ENCODE data around the gene APH1B.
"Not testable (repeated sequence)": the region's sequence is repeated elsewhere in the genome, so short reads cannot be mapped to it uniquely, and the experiment has no call there.

Gene APH1B

DNA sequence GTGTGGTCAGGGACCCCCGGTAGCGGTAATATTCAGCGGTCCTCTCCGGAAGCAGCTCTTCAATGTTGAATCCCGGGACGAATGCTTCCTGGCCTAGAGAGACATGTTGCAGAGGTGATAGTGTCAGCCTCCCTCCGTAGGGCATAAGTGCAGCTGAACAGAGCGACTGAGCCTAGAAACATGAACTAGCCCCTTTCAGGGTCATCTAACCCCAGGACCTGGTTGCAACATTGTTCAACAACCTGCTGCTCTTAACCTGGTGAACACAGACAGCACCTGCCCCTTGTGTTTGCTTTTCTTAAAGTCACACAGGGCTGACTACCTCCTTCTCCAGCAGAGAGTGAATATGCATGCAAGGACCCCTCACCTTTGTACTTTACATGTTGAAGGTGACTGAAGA lies 62.9 kb downstream of the APH1B start:
- H3K36me3 Mint-ChIP-seq (ENCODE audit: low read depth) = no peaks in the 10 kb centered on the region
- no peaks in the 10 kb centered on the region for H3K4me1 Mint-ChIP-seq (ENCODE audit: low read depth)

DNA sequence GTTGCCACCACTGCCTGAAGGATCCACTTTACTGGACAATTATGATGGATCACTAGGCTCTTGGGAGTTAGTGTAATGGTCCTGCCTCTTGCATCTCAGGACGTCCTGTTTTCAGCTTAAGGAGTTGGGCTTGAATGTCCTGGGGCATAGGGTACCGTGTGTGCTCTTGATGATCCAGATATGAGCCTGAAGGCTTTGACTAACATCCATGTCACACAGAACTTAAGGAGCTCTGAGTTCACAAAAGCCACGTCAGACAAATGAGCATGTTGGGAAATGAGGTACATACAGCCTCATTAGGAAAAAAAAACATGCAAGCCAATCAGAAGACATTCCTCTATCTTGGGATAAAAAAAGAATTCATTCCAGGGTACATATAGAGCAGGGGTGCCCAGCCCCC lies 63.5 kb downstream of the APH1B start:
- no peak overlapping the region for H3K4me3 Mint-ChIP-seq
- no peak overlapping the region for H3K27ac Mint-ChIP-seq
- H3K27me3 Mint-ChIP-seq (ENCODE audit: low read depth) = peaks cover 29% of the 10 kb centered on the region
- H3K9me3 Mint-ChIP-seq = no peaks in the 10 kb centered on the region
- H3K4me1 Mint-ChIP-seq (ENCODE audit: low read depth) = no peaks in the 10 kb centered on the region
- H3K36me3 Mint-ChIP-seq (ENCODE audit: low read depth) = no peaks in the 10 kb centered on the region

More for the DNA sequence above, 62.9 kb downstream of the APH1B start:
- Mint-ChIP-seq H3K27ac (no peak overlapping the region), H3K9me3 (no peaks in the 10 kb centered on the region), H3K27me3 (ENCODE audit: low read depth) (peaks cover 29% of the 10 kb centered on the region), H3K4me3 (no peak overlapping the region)

DNA sequence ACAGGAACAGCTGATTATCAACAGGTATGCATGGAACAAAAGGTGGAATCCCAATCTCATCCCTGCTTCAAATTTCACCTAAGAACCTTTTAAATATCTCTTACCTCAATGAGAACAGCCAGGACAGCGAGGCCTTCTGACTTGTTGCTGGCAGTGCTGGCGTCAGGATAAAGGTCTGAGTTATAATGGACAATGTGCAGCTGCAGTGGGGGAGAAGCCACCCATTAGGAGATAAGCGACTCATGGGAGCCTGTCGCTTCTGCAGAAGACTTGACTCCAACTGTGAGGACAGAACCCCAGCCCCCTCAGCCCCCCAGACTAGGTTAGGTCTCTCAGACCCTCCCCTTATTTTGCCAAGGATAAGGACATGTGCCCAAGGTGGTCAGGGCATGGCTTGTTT lies 64.5 kb downstream of the APH1B start:
- Mint-ChIP-seq H3K36me3 (ENCODE audit: low read depth) (no peaks in the 10 kb centered on the region), H3K27me3 (ENCODE audit: low read depth) (peaks cover 29% of the 10 kb centered on the region), H3K4me1 (ENCODE audit: low read depth) (no peaks in the 10 kb centered on the region), H3K9me3 (no peaks in the 10 kb centered on the region), H3K4me3 (no peak overlapping the region), H3K27ac (no peak overlapping the region)

DNA sequence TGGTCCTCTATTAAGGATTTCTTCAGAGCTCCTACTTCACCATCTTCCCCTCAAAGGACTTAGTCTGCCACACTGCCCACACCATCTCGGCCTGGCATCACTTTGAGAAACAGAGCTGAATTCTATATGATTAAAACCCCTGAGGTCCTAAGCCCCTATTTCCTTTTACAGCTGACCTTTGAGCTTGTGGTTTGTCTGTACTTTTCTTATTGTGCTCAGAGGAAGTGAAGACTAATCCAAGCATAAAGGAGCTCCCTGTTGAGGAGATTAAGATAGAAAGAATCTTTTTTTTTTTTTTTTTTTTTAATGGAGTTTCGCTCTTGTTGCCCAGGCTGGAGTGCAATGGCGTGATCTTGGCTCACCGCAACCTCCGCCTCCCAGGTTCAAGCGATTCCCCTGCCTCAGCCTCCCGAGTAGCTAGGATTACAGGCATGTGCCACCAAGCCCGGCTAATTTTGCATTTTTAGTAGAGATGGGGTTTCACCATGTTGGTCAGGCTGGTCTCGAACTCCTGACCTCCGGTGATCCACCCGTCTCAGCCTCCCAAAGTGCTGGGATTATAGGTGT lies 65.7 kb downstream of the APH1B start:
- not testable (repeated sequence) for H3K27ac Mint-ChIP-seq; H3K4me1 Mint-ChIP-seq (ENCODE audit: low read depth); H3K36me3 Mint-ChIP-seq (ENCODE audit: low read depth); H3K4me3 Mint-ChIP-seq; H3K9me3 Mint-ChIP-seq
- H3K27me3 Mint-ChIP-seq (ENCODE audit: low read depth) = peaks cover 29% of the 10 kb centered on the region

DNA sequence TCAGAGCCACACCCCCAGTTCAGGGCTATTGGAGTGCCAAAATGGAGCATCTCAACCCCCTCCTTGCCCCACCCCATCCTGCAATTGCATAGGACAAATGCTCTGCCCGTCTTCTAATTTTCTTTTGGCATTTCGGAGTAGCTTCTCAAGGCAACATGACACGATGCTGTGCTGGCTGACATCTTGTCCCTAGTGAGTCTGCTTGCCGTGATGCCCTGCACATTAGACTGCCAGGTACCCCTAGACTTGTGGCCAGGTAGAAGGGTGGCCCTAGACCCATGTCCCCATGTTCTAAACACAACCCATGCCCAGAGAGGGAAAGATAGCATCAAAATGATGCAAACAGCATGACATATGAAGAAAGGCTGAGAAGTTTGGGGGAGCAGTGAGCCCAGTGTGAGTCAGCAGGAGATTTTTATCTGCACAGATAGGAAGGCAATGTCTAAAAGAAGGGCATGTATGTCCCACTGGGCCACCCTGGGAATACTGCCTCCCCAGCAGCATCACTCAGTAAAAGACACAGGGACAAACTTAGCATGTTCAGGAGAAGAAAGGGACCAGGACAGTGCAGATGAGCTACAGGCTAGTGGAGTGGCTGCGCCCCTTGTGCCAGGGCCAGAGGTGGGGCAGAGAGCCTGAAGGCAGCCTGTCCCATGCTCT lies 67.5 kb downstream of the APH1B start:
- Mint-ChIP-seq H3K4me3 (no peak overlapping the region), H3K27me3 (ENCODE audit: low read depth) (peaks cover 27% of the 10 kb centered on the region), H3K4me1 (ENCODE audit: low read depth) (no peaks in the 10 kb centered on the region), H3K27ac (no peak overlapping the region), H3K36me3 (ENCODE audit: low read depth) (no peaks in the 10 kb centered on the region), H3K9me3 (no peaks in the 10 kb centered on the region)

DNA sequence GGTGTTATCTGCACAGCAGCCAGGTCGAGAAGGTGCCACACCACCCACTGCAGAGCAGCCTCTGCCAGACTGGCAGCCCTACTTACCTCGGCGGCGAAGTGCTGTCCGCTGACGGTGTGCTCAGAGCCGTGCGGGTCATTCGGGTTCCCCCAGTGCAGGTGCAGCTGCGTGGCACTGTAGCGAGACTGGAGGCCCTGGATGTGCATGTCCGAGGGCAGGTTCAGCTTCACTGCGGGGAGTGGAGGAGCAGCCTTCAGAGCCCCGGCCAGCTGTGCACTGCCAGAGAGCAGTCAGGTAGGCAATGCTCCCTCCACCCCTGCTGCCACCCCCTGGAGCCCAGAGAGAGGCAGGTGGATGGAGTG lies 68.0 kb downstream of the APH1B start:
- Mint-ChIP-seq H3K9me3 (no peaks in the 10 kb centered on the region), H3K4me3 (no peak overlapping the region), H3K27me3 (ENCODE audit: low read depth) (peaks cover 21% of the 10 kb centered on the region), H3K27ac (no peak overlapping the region), H3K4me1 (ENCODE audit: low read depth) (no peaks in the 10 kb centered on the region), H3K36me3 (ENCODE audit: low read depth) (no peaks in the 10 kb centered on the region)

DNA sequence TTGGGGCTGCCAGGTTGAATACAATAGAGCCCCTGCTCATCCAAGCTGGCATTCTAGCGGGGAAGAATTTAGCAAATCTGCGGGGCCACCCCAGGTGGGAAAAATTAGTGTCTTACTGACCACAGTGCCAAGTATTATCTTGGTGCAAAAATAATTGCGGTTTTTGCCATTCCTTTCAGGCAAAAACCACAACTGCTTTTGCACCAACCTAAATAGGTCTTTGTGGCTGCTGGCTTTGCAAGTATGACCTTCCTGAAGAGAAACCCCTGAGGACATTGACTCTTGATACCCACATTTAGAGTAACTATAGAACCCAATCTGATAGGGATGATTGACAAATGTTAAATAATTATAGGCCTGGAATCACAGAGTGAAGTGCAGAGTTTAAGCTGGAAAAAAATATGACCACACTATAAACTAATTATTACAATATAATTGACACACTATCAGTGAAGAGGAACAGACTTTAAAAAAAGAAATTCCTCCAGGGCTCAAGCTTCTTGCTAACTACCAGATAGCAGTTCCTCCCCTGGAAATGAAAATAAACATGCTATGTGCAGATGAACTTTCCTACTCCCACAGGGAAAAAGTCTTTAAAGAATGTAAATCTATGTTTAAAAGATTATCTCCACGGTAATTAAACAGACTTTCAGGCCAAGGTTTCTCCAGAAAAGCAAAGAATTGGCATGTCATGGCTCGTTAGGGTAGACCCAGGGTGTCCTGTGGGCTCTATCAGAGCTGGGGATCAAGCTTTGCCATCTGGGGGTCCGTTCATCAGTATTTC lies 69.9 kb downstream of the APH1B start:
- no peak overlapping the region for H3K27ac Mint-ChIP-seq
- H3K36me3 Mint-ChIP-seq (ENCODE audit: low read depth) = no peaks in the 10 kb centered on the region
- H3K4me3 Mint-ChIP-seq = no peak overlapping the region
- H3K4me1 Mint-ChIP-seq (ENCODE audit: low read depth) = no peaks in the 10 kb centered on the region
- H3K9me3 Mint-ChIP-seq = no peaks in the 10 kb centered on the region
- peaks cover 15% of the 10 kb centered on the region for H3K27me3 Mint-ChIP-seq (ENCODE audit: low read depth)

DNA sequence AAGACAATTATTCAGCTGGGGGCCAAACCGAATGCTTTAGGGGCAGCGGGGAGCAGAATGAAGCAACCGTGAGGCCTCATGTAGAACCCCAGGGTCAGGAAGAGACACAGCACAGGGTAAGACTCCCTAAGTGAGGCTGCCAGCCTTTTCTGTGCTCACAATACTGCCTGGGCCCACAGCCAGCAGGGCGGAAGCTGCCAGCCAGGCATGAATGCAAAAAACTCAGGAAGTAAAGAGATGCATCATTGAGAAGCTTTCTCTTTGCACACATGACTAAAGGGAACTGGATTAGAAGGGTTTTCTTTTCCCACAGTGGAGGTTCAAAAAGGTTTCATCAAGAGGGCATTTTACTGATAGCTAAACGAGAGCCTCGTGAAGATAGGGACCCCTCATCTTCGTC lies 71.0 kb downstream of the APH1B start:
- H3K27ac Mint-ChIP-seq = no peak overlapping the region
- H3K4me3 Mint-ChIP-seq = no peak overlapping the region
- no peaks in the 10 kb centered on the region for H3K9me3 Mint-ChIP-seq
- H3K4me1 Mint-ChIP-seq (ENCODE audit: low read depth) = no peaks in the 10 kb centered on the region
- peaks cover 15% of the 10 kb centered on the region for H3K27me3 Mint-ChIP-seq (ENCODE audit: low read depth)
- H3K36me3 Mint-ChIP-seq (ENCODE audit: low read depth) = no peaks in the 10 kb centered on the region

DNA sequence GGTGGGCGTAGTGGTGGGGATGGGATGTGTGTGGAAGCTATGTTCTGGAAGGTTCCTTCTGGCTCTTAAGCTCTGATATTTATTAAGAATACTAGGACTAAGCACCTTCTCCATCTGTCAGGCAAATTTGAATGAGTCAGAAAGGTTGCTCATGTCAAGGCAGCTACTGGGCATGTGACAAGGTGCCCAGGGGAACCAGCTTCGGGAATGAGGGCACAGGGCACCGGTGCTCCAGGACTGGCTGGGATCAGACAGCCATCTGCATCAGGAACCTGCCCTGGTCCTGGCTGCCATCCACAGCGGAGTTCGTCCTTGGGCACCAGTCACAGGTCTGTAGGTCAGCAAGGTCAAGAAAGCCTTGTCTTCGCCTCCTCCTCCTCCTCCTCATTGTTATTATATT lies 71.8 kb downstream of the APH1B start:
- Mint-ChIP-seq H3K9me3 (no peaks in the 10 kb centered on the region), H3K27me3 (ENCODE audit: low read depth) (peaks cover 7% of the 10 kb centered on the region), H3K36me3 (ENCODE audit: low read depth) (no peaks in the 10 kb centered on the region)

DNA sequence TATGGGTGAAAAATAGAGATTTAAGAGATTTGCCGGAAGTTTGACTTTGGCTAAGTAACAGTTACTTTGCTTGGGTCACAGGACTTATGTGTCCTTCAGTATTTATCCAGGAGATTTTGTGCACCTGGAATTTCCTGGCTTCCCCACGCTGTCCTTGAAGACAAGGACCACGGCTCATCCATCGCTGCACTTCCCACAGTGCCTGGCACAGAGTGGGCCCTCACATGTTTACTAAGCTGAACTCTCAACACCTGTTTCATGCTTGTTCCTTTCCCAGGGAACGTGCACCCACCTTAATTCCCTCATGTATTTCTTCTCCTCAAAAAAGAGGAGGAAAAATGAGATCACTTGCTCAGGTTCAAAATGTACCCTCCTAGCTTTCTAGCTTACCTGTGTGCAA lies 72.2 kb downstream of the APH1B start:
- no peaks in the 10 kb centered on the region for H3K9me3 Mint-ChIP-seq

More for the DNA sequence above, 71.8 kb downstream of the APH1B start:
- H3K27ac Mint-ChIP-seq = no peak overlapping the region
- H3K4me3 Mint-ChIP-seq = no peak overlapping the region
- H3K4me1 Mint-ChIP-seq (ENCODE audit: low read depth) = no peaks in the 10 kb centered on the region

DNA sequence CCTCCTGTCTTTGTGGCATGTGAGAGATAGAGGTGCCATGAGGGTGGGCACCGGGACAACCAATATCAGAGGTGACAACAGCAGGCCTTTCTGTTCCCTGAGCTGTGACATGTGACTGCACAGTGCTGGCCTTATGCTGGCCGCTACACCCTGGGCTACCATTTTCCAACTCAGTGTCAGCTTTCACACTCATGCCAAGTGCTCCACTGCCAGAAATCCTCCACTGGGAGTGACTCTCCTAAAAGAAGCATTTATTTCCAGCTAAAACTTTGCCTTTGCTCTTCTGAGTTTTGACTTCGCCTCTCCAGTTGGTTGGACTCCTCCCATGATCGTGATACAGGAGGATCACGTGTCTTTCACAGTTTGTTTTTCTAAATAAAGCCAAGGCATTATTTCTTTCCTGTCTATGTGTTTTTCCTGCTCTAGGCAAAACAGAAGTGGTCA lies 72.8 kb downstream of the APH1B start:
- no peaks in the 10 kb centered on the region for H3K9me3 Mint-ChIP-seq
- no peaks in the 10 kb centered on the region for H3K36me3 Mint-ChIP-seq (ENCODE audit: low read depth)
- no peaks in the 10 kb centered on the region for H3K4me1 Mint-ChIP-seq (ENCODE audit: low read depth)
- H3K4me3 Mint-ChIP-seq = no peak overlapping the region
- no peak overlapping the region for H3K27ac Mint-ChIP-seq
- no peaks in the 10 kb centered on the region for H3K27me3 Mint-ChIP-seq (ENCODE audit: low read depth)

More for the DNA sequence above, 72.2 kb downstream of the APH1B start:
- Mint-ChIP-seq H3K27ac (no peak overlapping the region), H3K4me3 (no peak overlapping the region), H3K27me3 (ENCODE audit: low read depth) (peaks cover 5% of the 10 kb centered on the region), H3K36me3 (ENCODE audit: low read depth) (no peaks in the 10 kb centered on the region), H3K4me1 (ENCODE audit: low read depth) (no peaks in the 10 kb centered on the region)

DNA sequence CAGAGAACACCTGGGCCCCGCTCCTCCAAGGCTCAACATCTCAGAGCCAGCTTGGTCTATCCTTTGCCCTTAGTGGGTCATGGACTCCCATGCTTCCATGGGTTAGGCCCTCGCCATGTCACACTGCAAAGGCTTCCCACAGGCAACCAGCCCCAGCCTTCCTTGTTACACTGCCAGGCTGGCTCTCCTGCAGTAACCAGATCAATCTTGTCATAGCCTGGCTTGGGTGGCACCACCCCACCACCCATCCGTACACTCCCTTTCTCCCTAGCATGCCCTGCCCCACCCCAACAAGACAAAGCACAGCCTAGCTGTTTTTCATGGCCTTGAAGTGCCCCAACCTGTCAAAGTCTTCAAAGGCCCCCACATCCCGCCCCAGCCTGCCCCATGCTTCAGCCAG lies 73.8 kb downstream of the APH1B start:
- Mint-ChIP-seq H3K9me3 (no peaks in the 10 kb centered on the region), H3K27me3 (ENCODE audit: low read depth) (no peaks in the 10 kb centered on the region), H3K36me3 (ENCODE audit: low read depth) (no peaks in the 10 kb centered on the region)

DNA sequence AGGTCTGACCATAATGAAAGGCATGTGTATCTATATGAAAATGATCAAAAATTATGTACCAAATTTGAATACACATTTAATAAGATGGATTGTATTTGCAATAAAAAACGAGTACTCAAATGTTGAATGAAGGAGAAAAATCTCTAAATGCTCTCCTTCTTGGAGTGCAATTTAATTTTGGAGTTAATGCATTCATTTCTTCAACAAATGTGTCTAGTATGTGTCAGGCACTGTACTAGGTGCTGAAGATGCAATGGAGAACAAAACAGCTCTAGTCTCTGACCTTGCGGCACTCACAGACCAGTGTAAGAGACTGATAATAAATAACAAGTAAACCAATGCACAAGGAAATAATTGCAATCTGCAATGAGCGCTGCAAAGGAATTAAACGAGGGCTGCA lies 75.4 kb downstream of the APH1B start:
- H3K27ac Mint-ChIP-seq = no peak overlapping the region
- no peaks in the 10 kb centered on the region for H3K36me3 Mint-ChIP-seq (ENCODE audit: low read depth)
- no peaks in the 10 kb centered on the region for H3K4me1 Mint-ChIP-seq (ENCODE audit: low read depth)
- no peak overlapping the region for H3K4me3 Mint-ChIP-seq
- peaks cover under 1% of the 10 kb centered on the region for H3K27me3 Mint-ChIP-seq (ENCODE audit: low read depth)
- H3K9me3 Mint-ChIP-seq = no peaks in the 10 kb centered on the region

More for the DNA sequence above, 73.8 kb downstream of the APH1B start:
- Mint-ChIP-seq H3K27ac (no peak overlapping the region), H3K4me3 (no peak overlapping the region), H3K4me1 (ENCODE audit: low read depth) (no peaks in the 10 kb centered on the region)

DNA sequence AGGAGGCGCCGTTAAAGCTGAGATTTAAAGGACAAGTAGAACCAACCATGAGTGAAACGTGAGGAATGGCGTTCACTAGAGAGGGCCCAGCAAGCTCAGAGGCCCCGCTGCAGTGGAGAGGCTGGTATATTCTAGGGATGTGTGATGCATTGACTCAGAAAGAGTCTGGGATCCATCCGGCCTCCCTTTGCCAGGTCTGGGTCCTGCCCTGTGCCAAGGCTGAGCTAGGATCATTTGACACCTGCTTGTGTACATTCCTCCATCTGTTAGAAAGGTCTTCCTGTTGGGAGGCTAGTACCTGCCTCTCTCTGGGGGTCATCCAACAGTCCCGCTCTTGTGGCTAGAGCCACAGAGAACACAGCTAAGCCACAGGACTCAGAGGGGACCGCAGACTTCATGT lies 75.9 kb downstream of the APH1B start:
- peaks cover 4% of the 10 kb centered on the region for H3K27me3 Mint-ChIP-seq (ENCODE audit: low read depth)
- H3K27ac Mint-ChIP-seq = no peak overlapping the region
- no peaks in the 10 kb centered on the region for H3K9me3 Mint-ChIP-seq
- no peaks in the 10 kb centered on the region for H3K36me3 Mint-ChIP-seq (ENCODE audit: low read depth)
- H3K4me1 Mint-ChIP-seq (ENCODE audit: low read depth) = no peaks in the 10 kb centered on the region
- H3K4me3 Mint-ChIP-seq = no peak overlapping the region

DNA sequence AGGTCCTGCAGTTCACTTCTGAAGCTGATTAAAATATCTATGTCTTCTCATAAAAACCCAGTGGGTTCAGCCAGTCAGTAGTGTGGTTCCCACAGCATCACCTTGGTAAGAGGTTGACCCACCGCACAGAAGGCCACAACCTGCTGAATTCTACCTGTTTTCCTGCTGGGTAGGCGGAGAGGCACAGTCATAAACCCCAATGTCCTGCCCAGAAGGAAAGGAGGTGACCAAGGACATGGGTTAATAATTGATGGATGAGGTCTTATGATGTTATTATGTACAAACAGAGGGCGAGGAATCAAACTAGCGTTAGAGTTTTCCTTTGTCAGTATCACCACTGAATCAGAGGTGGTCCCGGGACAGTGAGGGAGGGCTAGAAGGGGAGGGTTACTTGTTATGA lies 76.5 kb downstream of the APH1B start:
- Mint-ChIP-seq H3K27me3 (ENCODE audit: low read depth) (peaks cover 7% of the 10 kb centered on the region), H3K27ac (no peak overlapping the region), H3K4me1 (ENCODE audit: low read depth) (no peaks in the 10 kb centered on the region), H3K9me3 (no peaks in the 10 kb centered on the region), H3K36me3 (ENCODE audit: low read depth) (no peaks in the 10 kb centered on the region), H3K4me3 (no peak overlapping the region)

Data from T-helper 1 cell treated with Interleukin-12 subunit alpha and Interleukin-12 subunit beta and Interleukin-4 antibody, amounts not matched to agents 30 μg/mL and 1 μg/mL, for 36 hours (primary cell).